Brain microvascular endothelial cell (primary cell): ENCODE data around the gene BRF1.

Experiments
- DNase-seq: peaks from one replicate; pipeline ENCODE4 v3.0.0-alpha.2; 2020
- H3K27ac ChIP-seq: fragments of 250-450 bp; sonication (Bioruptor Pico); 2 replicates; pipeline ENCODE4 v1.5.1; 2020; ENCODE audit warnings: mild to moderate bottlenecking, moderate library complexity
- H3K27me3 ChIP-seq: fragments of 250-450 bp; sonication (Bioruptor Pico); replicated peaks from 2 replicates; pipeline ENCODE4 v1.5.1; 2020; ENCODE audit warnings: mild to moderate bottlenecking
- H3K36me3 ChIP-seq: fragments of 250-450 bp; sonication (Bioruptor Pico); replicated peaks from 2 replicates; pipeline ENCODE4 v1.5.1; 2020; ENCODE audit warnings: mild to moderate bottlenecking
- H3K4me3 ChIP-seq: 2 replicates; pipeline ENCODE4 v1.5.1; 2011; ENCODE audit warnings: low read depth, mild to moderate bottlenecking, control low read depth, low read length, moderate library complexity
- in situ Hi-C: cut with HindIII; loops from 2 replicates; pipeline ENCODE4 v1.10.0; 2017; ENCODE audit warnings: low sequenced_read_pairs, low pct_ligation_motif_present
- TF ChIP-seq, protein P1 (sequence below): IDR thresholded peaks from 2 replicates; pipeline ENCODE4 v1.5.1; 2011; ENCODE audit warnings: low read depth, mild to moderate bottlenecking, moderate library complexity, low read length, control low read depth, inconsistent platforms; ENCODE audit errors: missing control alignments

The BRF1 gene

DNA sequence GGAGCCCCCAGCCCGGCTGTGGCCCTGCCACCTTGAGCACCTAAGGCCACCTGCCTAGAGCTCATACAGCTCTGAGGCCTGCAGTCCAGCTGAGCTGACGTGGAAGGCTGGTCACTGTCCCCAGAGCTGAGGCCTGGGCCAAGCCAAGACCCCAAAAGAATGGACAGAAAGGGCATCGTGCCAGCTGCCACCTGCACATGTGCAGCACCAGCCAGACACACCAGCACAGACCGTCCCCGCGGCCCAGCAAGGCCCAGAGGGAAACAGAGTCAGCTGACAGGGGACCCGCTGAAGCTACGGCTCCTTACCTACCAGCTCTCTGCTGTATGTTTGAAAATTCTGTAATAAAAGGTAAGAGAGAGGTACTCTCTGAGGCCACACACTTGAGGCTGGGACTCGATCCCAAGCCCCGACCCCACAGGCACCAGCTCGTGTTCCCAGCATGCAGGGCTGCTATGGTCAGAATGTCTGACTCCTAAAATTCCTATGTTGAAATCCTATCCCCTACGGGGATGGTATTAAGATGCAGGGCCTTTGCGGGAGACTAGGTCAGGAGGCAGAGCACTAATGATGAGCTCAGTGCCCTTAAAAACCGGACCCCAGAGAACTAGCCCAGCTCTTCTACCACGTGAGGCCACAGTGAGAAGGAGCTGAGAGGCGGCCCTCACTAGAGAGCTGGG lies 25.4 kb downstream of the BRF1 start:
- H3K27ac ChIP-seq = no peak overlapping the region
- no peaks in the 10 kb centered on the region for H3K36me3 ChIP-seq
- in situ Hi-C loops = no loop called here
- H3K27me3 ChIP-seq = no peaks in the 10 kb centered on the region
- TF ChIP-seq, protein P1, sequence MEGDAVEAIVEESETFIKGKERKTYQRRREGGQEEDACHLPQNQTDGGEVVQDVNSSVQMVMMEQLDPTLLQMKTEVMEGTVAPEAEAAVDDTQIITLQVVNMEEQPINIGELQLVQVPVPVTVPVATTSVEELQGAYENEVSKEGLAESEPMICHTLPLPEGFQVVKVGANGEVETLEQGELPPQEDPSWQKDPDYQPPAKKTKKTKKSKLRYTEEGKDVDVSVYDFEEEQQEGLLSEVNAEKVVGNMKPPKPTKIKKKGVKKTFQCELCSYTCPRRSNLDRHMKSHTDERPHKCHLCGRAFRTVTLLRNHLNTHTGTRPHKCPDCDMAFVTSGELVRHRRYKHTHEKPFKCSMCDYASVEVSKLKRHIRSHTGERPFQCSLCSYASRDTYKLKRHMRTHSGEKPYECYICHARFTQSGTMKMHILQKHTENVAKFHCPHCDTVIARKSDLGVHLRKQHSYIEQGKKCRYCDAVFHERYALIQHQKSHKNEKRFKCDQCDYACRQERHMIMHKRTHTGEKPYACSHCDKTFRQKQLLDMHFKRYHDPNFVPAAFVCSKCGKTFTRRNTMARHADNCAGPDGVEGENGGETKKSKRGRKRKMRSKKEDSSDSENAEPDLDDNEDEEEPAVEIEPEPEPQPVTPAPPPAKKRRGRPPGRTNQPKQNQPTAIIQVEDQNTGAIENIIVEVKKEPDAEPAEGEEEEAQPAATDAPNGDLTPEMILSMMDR = no peak
- DNase-seq = peak; percentile 17
- H3K4me3 ChIP-seq = no peak overlapping the region

DNA sequence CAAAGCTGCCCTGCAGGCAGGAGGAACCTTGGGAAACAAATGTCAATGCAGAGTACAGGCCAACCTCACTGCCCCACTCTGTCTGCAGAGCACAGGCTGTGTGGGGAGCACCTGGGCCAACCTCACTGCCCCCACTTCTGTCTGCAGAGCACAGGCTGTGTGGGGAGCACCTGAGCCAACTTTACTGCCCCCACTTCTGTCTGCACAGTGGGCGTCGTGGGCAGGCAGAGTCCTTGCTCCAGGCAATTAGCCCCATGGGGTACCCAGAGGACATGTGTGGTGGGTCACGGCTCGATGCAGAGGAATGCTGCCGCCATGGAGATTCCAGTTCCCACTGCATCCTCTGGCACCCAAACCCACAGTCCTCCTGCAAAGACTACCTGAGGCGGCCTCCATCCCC lies 26.2 kb downstream of the BRF1 start:
- no peaks in the 10 kb centered on the region for H3K36me3 ChIP-seq
- no peak overlapping the region for H3K4me3 ChIP-seq
- TF ChIP-seq, protein P1 = no peak
- H3K27me3 ChIP-seq = no peaks in the 10 kb centered on the region
- no peak overlapping the region for H3K27ac ChIP-seq
- in situ Hi-C loops = no loop called here
- no peak for DNase-seq

DNA sequence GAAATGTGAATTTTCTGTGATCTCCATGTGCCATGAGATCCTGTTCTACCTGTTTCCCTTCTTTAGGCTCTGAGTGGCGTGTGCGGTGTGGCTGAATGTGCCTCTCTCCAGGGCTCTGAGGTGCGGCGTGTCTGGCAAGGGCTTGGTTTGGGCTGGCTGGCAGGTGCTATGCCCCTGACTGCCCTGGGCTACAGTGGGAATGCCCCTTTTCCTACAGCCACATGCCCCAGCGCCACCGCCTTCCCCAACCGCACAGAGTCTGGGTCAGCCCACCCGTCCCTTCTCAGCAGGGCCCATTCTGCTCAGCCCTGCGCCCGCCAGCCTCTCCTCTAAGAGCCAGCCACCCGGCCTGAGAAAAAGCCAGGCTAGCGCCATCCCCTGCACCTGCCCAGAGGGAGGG lies 27.7 kb downstream of the BRF1 start:
- Histone ChIP-seq H3K27me3 (no peaks in the 10 kb centered on the region), H3K27ac (no peak overlapping the region), H3K36me3 (no peaks in the 10 kb centered on the region), H3K4me3 (no peak overlapping the region)
- TF ChIP-seq, protein P1 = no peak
- in situ Hi-C loops = no loop called here
- no peak for DNase-seq

DNA sequence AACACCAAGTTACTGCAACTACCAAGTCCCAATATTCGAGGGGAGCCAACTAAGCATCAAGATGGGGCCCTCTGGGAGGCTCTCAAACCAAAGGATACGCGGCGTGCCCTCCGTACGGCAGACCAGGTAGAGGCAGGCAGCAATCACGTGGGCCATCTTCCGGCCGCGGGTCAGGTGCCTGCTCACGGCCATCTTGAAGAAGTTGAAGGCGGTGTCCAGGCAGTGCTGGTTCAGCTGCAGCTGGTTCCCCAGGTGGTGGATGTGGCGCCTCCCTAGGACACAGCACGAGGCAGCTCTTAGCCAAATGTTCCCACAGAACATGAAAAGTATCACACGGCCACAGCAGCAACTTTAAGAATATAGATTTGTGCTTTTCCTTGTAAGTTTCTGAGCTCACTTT lies 28.2 kb downstream of the BRF1 start:
- TF ChIP-seq, protein P1 = no peak
- no peak overlapping the region for H3K27ac ChIP-seq
- H3K4me3 ChIP-seq = no peak overlapping the region
- DNase-seq = no peak
- no peaks in the 10 kb centered on the region for H3K27me3 ChIP-seq
- in situ Hi-C loops = no loop called here
- H3K36me3 ChIP-seq = no peaks in the 10 kb centered on the region

DNA sequence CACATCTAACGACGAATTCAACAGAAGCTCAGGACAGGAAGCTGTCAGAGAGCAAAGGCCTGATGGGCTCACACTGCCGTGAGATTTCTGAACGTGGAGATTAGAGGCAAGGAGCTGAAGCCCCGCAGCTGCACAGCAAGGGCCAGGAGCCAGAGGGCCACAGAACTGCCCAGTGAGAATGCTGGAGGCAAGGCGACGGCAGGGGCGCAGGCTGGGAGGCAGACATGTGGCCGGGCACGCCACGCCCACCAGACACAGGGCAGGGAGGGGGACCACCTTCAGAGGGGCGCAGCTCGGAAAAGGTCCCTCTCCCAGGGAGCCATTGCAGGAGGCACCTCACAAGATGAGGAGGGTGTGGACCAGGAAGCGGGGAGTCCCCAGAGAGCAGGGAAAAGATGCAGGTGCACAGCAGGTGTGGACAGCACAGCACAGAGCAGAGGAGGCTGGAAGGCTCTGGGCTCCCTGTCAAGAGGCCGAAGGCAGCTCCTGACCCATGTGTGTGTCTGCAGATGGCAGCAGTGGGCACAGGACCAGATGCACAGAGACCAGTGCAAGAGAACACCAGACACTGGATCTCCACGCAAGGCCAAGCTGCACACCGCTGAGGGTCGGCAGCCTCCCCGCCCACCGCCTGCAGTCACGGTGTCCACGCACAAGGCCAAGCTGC lies 29.4 kb downstream of the BRF1 start:
- no peak overlapping the region for H3K4me3 ChIP-seq
- H3K36me3 ChIP-seq = no peaks in the 10 kb centered on the region
- no peaks in the 10 kb centered on the region for H3K27me3 ChIP-seq
- no peak overlapping the region for H3K27ac ChIP-seq
- in situ Hi-C loops = no loop called here
- TF ChIP-seq, protein P1 = no peak
- DNase-seq = no peak
